B cell (primary cell): ENCODE results near the gene BMPER.

ENCODE experiments used
- CTCF ChIP-seq: fragments of 200-600 bp; IDR thresholded peaks from one replicate; pipeline ENCODE4 v1.8.0; 2022; ENCODE audit warnings: antibody characterized with exemption, mild to moderate bottlenecking
- EZH2 ChIP-seq: IDR thresholded peaks from 2 replicates; pipeline ENCODE4 v1.6.1; 2012; ENCODE audit warnings: borderline replicate concordance, low read depth, mild to moderate bottlenecking, moderate library complexity, low read length; ENCODE audit not compliant: insufficient read depth, poor library complexity, severe bottlenecking

GRCh38 chr7:34059136-34059828, 153.9 kb downstream of the BMPER start:
- TF ChIP-seq EZH2 (no peak), CTCF (no peak)
